PFSK-1 (cell line): ENCODE measurements around the gene BTN1A1.

ENCODE experiments used
- FOXP2 ChIP-seq: optimal IDR thresholded peaks from 2 replicates; pipeline ENCODE3; 2011; ENCODE audit warnings: borderline replicate concordance, control low read depth, inconsistent platforms; ENCODE audit not compliant: insufficient read depth; ENCODE audit errors: extremely low read length, extremely low read depth
- POLR2AphosphoS5 ChIP-seq: IDR thresholded peaks from 2 replicates; pipeline ENCODE4 v1.6.1; 2012; ENCODE audit warnings: low read depth, mild to moderate bottlenecking, control low read depth, low read length, moderate library complexity
- REST ChIP-seq, 2 experiments: IDR thresholded peaks; 2 replicates each; pipeline versions ENCODE4 v1.6.1 to v1.8.0; 2011 to 2012; ENCODE audit warnings: low read depth in 2 of 2, low read length in 2 of 2, control low read depth in 1 of 2, inconsistent platforms in 1 of 2, mild to moderate bottlenecking in 1 of 2, moderate library complexity in 1 of 2; ENCODE audit not compliant: insufficient read depth in 1 of 2
- SIN3A ChIP-seq: IDR thresholded peaks from 2 replicates; pipeline ENCODE4 v1.6.1; 2012; ENCODE audit warnings: mild to moderate bottlenecking, low read length, moderate library complexity, borderline replicate concordance; ENCODE audit not compliant: insufficient read depth
- TAF1 ChIP-seq: IDR thresholded peaks from 2 replicates; pipeline ENCODE4 v1.6.1; 2012; ENCODE audit warnings: low read length, control low read depth, borderline replicate concordance; ENCODE audit not compliant: insufficient read depth

The BTN1A1 gene

GRCh38 chr6:26519359-26519758 lies 19.3 kb downstream of the BTN1A1 start:
- TF ChIP-seq TAF1 = no peak
- no peak for TF ChIP-seq POLR2AphosphoS5
- no peak for TF ChIP-seq REST (IDR thresholded peaks at IDR 0.05; ENCODE audit: insufficient read depth in 1 of 2, low read depth in 2 of 2, low read length in 2 of 2)
- no peak for TF ChIP-seq SIN3A
- no peak for TF ChIP-seq FOXP2

- TF ChIP-seq SIN3A = no peak
- TF ChIP-seq TAF1 = peak; percentile 41; the same call in 1 of the 2 replicates
- peak; percentile 15; the same call in 1 of the 2 replicates for TF ChIP-seq POLR2AphosphoS5
Measured at GRCh38 chr6:26520237-26520849, 20.2 kb downstream of the BTN1A1 start.

GRCh38 chr6:26520850-26521599 lies 20.9 kb downstream of the BTN1A1 start:
- TF ChIP-seq TAF1 (0 out of 2 replicates have a peak, but pooled peaks have one; percentile 64), FOXP2 (peak; percentile 48), SIN3A (peak; percentile 67; the same call in 1 of the 2 replicates), POLR2AphosphoS5 (peak; percentile 76), REST (IDR thresholded peaks at IDR 0.05; ENCODE audit: insufficient read depth in 1 of 2, low read depth in 2 of 2, low read length in 2 of 2) (peak in 1 of 2 experiments; percentile 42; a peak in 1 of 4 replicates)

- TF ChIP-seq SIN3A (no peak), FOXP2 (no peak), POLR2AphosphoS5 (peak; percentile 37; the same call in 1 of the 2 replicates), TAF1 (peak; percentile 57; the same call in 1 of the 2 replicates), REST (IDR thresholded peaks at IDR 0.05; ENCODE audit: insufficient read depth in 1 of 2, low read depth in 2 of 2, low read length in 2 of 2) (peak in 1 of 2 experiments; percentile 50; a peak in 1 of 4 replicates)
Measured at GRCh38 chr6:26521600-26522391, 21.7 kb downstream of the BTN1A1 start.

GRCh38 chr6:26524722-26525370 lies 24.7 kb downstream of the BTN1A1 start:
- no peak for TF ChIP-seq POLR2AphosphoS5
